ENCODE data around the gene ITLN2.

DNA sequence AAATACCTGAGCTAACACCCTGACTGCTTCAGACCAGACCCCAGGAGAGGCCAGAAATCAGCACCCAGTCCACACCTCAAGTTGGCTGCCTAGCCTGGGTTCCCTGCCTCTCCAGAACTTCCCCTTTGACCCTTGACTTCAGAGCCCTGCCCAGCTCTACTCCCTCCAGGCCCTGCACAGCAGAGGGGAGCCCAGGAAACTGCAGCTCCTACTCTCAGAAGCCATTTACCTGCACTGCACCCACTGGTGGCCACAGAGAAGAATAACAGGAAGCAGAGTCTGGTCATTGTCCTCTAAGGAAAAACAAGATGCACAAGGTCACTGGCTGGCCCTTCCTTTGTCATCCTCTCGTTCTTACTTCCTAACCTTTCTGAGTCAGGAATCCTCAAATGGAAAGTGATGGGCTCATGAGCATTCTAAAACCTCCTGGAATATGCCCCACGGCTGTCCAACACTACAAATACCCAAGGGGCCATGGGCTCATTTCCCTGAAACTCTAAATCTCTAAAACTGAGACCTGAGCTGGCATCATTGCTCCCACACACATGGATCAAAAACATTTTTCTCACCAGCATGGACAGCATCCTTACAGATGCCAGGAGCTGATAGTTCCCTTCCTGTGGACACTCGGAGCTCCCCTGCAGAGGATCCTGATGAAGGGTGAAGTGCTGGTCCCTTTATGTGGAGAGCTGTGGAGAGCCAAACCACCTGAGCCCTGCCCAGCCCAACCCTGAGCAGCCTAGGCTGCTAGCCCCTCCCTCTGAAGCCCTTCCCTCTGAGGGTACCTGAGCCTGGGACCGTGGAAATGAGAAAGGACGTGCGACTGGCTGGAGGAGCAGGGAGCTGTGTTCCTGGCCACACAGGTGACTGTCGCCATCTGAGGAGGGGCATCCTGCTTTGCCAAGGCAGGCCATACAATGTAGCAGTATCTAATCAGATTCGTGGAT is at the start of gene ITLN2:
- TF ChIP-seq, protein P1, sequence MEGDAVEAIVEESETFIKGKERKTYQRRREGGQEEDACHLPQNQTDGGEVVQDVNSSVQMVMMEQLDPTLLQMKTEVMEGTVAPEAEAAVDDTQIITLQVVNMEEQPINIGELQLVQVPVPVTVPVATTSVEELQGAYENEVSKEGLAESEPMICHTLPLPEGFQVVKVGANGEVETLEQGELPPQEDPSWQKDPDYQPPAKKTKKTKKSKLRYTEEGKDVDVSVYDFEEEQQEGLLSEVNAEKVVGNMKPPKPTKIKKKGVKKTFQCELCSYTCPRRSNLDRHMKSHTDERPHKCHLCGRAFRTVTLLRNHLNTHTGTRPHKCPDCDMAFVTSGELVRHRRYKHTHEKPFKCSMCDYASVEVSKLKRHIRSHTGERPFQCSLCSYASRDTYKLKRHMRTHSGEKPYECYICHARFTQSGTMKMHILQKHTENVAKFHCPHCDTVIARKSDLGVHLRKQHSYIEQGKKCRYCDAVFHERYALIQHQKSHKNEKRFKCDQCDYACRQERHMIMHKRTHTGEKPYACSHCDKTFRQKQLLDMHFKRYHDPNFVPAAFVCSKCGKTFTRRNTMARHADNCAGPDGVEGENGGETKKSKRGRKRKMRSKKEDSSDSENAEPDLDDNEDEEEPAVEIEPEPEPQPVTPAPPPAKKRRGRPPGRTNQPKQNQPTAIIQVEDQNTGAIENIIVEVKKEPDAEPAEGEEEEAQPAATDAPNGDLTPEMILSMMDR (IDR thresholded peaks at IDR 0.05; ENCODE audit: low read depth, low read length), result peak; percentile 92
- TF ChIP-seq EZH2phosphoT487 (IDR thresholded peaks at IDR 0.05; ENCODE audit: low read depth), result no peak
